CD4-positive, alpha-beta T cell treated with Interleukin-4 for 1 hour (primary cell): ENCODE measurements around the gene MFSD11.
A peak's percentile ranks its signal among the peaks of the same experiment; 100 is the strongest.
"Not testable (repeated sequence)": the region's sequence is repeated elsewhere in the genome, so short reads cannot be mapped to it uniquely, and the experiment has no call there.

Source experiments
- DNase-seq, 2 donors: peaks; one replicate each; pipeline ENCODE4 v3.0.0-alpha.2; 2020 to 2022

Gene MFSD11

DNA sequence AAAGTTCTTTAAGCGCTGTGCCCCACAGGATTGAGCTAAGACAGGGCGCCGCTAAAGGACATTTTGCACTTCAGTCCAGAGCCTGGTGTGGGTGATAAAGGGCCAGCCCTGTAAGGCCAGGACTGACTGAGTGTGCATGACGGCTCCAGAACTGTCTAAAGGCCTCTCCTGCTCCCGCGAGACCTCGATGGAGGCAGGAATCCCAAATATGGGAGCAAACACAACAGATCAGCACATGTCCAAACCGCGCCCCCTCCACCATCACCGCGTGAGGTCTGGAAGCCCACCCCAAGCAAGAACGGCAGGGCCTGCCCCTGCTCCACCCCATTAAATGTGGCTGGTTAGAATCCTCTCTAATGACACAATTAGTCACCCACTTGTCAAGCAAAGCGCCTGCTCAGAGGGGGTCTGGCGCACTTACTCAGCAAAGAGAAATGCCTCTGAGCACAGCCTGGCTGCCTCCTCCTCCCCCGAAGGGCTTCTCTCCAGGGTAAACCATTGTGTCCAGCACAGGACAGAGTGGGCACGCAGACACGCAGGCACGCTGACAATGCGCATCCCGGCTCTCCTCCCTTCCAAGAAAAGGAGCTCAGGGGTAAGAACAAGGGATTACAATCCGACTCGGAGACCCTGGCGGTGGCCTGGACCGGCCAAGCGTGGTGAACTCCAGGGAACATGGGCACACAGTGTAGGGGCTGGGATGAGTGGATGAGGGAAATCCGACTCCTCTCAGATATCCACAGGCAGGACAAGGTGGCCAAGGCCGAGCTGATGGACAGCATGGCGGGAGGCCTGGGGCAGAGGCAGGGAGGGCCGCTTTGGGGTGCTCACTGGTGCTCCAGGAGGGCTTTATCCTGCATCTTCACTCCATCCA, 28.6 kb upstream of the MFSD11 start:
- no peak for DNase-seq

DNA sequence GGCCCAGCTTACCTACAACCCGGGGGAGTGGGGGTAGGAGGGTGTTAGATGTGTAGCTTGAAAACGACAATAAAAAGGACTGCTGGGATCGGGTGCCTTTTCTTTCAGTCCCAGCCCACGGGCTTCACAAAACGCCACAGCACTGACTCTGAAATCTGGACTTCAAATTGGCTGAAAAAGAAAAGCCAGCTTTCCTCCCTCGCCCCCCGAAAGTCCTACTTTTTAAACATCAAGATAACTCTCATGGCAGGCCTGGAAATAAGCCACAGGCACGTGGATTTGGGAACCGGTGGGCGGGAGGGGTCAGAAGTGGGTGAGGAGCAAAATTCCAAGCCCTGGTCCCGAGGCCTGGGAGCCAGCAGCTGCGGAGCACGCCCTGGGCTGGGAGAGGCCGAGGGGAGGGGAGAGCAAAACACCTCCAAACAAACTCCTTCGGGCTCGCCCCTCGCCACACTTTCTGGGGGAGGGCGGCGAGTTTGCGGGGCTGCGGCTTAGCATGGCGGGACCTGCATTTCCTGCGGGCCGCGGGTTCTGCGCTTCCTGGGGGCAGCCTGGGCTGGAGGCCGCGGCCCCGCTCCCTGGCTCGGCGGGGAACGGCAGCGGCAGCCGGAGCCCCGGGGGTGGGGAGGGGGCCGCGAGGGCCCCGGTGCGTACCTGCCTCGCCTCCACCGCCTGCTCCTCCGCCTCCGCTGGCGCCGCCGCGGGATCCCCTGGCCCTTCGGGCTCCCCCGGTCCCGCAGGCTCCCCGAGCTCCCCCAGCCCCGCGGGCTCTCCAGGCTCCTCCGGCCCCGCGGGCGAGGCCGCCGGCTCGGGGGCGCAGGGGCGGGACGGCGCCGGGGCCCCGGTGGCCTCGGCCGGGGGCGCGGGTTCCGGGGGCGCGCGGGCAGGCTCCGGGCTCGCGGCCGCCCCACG, 27.7 kb upstream of the MFSD11 start:
- not testable (repeated sequence) for DNase-seq

DNA sequence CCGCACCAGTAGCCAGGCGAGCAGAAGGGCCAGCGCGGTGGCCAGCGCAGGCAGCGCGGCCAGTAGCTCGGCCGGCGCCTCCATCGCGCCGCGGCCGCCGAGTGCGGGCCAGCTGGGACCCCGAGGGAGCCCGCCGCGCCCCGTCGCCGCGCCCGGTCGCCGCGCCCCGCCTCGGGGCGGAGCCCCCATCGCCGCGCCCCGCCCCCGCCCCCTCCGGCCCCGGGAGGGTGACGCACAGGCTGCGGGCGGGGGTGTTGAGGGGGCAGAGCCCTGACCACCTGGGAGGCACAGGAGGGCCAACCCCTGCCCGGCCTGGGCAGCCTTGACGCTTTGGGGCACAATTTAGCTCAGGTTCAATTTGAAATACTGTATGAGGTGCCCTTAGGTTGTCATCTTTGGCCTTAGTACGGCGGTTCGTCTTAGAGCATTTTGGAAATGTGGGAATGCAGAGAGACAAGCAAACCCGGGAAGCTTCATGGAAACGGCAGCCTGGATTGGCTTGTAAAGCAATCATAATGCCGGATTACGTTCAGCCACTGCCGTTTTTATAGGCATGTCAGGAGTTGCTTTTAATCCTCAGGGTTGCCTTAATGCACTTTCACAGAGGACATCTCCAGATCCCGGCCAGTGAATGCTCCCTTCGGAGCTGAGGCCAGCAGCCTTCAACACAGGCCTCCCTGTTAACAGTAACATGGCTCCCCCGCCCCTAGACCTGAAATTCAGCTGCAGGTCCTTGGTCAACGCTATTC, 26.9 kb upstream of the MFSD11 start, which contains the start of gene MXRA7:
TSS of gene MXRA7 (minus strand) at position 103 of the 749 bp plus-strand sequence. CDS start at position 84, 19 bp downstream.
- DNase-seq, result peak; percentile 62 to 64

DNA sequence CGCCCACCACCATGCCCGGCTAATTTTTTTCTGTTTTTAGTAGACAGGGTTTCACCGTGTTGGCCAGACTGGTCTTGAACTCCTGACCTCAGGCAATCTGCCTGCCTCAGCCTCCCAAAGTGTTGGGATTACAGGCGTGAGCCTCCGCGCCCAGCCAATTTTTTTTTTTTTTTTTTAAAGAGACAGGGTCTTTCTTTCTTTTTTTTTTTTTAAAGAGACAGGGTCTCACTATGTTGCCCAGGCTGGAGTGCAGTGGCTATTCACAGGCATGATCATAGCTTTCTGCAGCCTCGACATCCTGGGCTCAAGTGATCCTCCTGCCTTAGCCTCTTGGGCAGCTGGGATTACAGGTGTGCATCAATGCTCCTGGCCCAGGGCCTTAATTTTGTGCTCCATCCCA, 25.6 kb upstream of the MFSD11 start:
- DNase-seq, result not testable (repeated sequence)

DNA sequence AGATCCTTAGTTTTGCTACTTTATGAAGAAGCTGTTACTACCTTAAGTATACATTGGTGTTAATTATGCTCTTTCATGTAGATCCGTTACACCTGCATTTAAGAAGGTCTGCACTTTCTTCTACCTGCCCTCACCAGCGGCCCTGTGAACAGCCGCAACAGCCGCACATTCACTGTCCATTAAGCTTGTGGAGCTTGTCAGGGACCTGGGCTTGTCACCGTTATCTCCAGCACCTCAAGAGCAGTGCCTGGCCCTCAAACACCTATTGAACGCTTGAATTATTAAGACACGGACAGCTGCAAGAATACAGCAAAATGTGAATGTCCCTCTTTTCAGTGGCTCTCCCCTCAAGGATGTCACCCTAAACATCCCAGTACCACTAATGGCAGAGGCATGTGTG, 24.2 kb upstream of the MFSD11 start:
- DNase-seq, result no peak

DNA sequence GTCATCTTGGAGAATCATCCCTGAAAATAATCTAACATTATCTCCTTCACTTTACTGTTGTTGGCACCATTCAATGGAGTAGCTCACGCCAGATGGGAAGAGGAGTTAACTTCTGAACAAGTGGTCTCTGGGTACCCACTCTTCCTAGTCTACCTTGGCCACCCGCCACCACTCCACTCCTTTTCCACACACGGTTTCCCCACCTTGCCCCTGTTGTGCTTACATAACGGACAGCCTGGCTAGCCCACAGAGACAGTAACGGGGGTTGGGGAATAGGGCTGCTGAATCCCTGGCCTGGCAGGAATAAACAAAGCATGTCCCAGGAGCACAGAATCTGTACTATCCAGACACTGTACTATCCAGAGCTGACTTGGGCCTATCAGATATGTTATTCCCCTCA, 23.6 kb upstream of the MFSD11 start:
- DNase-seq, result no peak

DNA sequence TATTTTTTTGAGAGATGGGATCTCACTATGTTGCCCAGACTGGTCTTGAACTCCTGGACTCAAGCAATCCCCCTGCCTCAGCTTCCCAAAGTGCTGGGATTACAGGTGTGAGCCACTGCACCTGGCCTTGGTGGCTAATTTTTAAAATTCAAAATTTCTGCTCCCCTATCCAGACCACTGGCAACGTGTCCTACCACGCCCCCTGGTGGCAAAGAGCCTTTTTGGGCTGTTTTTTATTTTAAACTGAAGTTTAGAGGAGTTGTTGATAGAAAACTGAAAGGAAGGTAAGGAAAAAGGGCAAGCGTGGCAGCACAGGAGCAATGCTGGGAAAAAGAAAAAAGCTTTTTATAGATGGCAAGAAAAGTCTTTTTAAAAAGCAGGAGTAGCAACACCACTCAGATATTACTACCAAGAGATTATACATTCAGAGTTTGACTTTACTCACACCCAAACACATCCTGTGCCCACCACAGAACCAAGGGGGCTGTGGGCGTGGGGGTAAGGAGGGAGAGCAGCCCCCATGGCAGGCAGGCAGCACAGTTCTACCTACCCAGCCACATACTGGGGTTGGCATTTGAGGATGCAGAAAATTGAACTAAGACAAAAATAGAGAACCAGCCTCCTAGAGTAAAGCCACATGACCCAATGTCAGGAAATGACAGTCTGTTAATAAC, 23.0 kb upstream of the MFSD11 start:
- DNase-seq, result peak; percentile 71 to 79

DNA sequence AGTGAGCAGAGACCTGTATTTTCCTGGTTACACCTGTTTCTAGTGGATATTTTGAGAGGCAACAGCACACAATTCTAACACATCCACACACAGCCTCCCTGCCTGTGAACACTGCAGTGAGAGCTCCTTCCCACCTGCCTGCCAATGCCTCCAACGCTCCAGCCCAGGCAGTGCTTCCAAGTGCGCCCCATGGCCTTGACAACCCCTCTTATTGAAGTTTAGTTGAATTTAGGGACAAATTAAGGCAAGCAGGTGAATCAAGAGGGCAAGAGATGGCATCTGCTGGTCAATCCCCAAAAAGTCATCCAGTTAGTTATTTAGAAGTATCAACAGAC, 22.5 kb upstream of the MFSD11 start:
- no peak for DNase-seq

DNA sequence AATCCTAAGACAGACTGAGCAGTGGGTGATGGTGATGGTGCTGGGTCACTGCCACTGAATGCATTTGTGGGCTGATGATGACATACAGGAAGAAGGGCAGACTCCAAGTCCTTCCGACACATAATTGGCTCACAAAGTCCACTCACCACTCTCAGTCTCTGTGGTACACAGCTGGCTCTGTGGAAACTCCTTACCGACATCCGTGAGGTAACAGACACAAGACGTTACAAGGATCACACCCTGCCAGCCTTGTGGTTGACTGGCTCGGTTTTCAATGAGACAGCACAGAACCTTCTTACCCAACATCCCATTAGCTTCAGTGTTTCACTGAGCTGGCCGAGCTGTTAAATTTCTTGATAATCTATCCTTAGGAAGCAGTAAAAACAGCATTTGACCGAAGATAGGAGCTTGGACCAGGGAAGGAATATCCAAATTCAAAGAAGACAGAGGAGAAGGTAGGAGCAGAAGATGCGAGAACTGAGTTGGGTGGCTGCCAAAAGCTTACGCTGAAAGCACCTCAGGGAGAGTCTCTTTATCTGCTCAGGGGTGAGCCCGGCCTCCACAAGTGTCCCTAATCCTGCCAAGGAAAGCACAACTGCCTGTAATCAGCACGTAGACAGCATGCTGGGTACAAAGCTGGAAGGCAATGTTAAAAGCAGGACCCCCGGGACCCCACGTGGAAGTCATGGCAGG, 21.6 kb upstream of the MFSD11 start:
- peak; percentile 88 to 90 for DNase-seq

DNA sequence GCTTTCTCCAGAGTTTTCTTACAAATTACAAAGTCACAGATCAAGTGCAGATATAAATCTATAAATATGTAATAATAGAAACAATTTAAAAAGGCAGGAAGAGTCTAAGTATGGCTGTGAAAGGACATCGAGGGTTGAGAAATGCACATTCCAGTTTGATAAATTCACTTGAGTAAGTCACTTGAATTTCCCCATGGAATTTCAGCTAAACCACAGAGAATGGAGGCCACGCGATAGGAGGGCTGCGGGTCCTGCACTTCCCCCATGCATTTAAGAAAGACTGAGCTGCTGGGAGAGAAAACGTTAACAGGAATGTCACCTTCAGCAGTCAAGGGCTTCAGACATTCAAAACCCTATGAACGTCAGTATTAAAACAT, 21.1 kb upstream of the MFSD11 start:
- DNase-seq, result no peak

DNA sequence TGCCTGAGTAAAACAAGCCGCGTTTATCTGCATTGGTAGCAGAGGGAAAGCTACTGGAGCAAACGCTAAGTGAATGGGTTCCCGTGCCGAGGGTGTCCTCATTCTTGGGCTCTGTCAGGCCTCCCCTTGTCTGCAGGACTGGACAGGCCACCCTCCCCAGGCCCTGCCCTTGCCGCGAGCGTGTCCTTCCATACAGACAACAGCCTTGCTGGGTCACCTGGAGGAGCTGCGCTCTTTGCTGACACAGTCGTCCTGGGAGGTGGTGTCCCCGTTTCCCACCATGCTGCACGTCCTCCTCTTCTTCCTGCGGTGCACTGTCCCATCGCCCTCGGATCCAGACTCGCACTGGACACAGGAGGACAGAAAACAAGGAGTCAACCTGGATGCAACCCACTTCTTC, 19.4 kb upstream of the MFSD11 start:
- DNase-seq, result no peak

DNA sequence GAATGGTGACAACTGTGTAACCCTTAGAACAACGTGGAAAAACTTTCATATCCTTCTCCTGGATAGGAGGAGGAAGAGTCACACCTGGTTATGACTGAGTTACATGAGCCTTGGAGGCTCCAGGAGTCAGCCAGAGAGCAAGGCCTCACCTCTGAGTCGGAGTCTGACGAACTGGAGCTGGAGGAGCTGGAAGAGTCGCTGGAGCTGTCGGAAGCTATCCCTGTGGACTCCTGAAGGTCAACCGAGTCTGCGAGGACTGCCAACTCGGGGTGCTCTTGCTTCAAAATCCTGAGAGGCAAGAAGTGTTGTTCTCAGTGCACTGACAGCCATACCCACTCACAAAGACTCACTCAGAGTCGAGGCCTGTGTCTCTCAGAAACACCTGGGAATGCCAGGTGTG, 17.7 kb upstream of the MFSD11 start:
- DNase-seq, result no peak

DNA sequence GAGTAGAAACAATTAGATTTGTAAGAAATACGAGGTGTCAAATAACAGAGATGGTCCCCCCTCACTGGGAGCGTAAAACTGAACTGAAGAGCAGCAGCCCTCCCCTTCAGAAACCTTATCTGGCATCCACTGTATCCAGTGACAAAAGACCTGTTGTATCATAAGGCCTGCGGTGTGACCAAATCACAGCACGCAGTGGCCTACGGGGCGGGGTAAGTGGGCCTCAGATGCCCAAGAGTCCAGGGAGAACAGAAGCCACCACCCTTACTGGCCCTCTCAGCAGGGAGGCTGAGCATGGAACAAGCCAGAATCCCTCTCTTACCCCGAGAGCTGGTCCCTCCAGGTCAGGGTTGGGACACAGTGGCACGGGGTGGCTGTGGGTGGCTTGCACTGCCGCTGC, 17.0 kb upstream of the MFSD11 start:
- DNase-seq, result no peak

DNA sequence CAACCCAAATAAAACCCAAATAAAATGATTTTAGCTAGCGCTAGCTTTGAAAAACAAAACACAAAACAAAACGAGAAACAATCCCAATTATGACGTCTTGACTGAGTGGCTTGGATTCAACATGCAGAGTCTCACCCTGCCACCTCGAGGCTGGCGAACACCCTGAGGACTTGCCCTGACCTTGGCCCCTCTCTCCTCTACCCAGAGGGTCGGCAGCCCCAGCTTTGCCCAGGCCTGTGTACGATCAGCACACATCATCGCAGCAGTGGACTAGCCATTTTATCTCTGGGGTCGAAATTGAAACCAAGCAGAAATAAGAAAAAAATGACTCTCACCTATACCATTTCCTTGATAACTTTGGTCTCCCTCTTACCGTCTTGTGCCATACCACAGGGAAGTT, 16.5 kb upstream of the MFSD11 start:
- no peak for DNase-seq

DNA sequence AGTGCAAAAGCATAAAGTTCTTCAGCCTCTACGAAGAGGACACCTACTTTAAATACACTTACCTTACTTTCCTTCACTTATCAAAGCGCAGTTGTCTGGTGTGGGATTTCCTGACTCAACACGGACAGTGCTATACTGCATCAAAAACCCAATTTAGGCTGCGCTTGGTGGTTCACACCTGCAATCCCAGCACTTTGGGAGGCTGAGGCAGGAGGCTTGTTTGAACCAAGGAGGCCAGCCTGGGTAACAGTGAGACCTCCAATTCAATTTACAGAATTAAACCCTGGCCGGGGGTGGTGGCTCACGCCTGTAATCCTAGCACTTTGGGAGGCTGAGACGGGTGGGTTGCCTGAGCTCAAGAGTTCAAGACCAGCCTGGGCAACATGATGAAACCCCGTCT, 15.6 kb upstream of the MFSD11 start:
- DNase-seq, result no peak

DNA sequence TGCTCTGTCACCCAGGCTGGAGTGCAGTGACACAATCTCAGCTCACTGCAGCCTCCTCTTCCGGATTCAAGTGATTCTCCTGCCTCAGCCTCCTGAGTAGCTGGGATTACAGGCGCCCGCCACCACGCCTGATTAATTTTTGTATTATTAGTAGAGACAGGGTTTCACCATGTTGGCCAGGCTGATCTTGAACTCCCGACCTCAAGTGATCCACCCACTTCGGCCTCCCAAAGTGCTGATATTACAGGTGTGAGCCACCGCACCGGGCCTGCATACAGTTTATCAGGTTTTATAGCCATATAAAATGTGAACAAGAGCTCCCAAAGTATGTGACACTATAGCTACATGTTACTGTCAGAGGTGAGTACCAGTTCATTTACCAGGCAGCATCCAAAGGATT, 14.9 kb upstream of the MFSD11 start:
- DNase-seq, result not testable (repeated sequence)

DNA sequence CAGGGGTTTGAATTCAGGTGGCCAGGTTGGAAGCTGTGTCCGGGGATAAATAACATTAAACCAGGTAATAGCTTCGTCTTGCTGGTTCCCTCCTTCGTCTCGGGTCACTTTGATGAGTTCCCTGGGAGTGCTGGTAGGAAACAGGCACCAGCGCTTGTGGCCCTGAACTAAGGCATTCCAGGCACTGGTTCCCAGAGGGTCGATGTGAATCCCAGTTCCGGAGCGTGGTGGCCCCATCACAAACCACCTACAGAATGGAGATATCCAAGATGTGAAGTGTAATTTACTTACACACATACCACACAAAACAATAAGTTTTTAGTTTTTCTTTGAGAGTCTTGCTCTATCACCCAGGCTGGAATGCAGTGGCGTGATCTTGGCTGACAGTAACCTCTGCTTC, 14.1 kb upstream of the MFSD11 start:
- DNase-seq, result no peak

DNA sequence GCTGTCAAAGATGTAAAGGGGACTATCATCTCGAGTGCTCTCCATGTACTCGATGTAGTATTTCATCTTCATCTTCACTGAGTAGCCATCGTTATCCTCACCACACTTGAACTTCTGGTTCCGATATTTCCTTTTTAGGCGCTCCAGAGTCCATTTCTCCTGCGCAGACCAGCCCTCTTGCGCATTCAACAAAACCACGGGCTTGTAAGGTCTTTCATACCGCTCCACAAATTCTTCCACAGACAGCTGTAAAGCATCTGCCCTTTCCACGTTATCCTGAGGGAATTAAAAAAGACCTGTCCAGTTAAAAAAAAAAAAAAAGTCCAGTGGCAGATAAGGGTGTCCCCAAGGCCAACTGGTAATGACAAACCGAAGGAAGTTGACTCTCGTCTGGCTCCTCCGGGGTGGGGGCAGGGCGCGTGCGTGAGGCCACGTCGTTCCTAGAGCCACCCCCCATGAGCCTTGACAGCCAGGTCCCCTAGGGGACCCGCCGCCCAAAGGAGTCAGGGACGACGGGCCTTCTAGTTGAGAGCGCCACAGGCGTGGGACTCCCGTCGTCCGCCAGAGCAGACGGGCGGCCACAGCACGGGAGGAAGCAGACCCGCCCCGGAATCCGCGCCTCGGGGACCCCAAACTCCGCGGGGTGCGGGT, 12.2 kb upstream of the MFSD11 start:
- DNase-seq, result peak; percentile 74 to 81

DNA sequence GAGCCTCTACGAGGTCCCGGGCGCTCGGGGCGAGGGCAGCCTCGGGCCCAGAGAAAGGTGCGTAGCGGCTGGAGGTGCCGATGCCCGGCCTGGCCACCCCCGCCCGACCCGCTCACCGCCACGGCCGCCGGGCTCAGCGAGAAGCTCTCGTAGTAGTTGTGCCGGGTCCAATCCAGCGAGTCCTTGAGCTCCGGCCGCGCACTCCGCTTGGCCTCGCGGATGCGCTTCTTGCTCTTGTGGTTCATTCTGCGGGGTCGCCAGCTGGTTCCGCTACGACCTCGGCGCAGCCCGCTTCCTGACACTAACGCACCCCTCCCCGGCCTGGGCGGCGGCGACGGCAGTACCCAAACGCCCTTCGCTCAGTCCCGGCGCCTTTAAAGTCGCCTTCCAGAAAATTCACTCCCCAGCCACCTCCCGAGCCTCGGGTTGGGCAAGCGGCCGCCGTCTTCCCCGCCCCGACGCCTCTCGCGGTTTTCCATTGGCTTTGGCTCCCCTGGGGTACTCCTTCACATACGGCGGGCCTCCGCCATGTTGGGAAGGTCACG, 11.6 kb upstream of the MFSD11 start, which contains the start of gene JMJD6:
TSS of gene JMJD6 (minus strand) at position 376 of the 545 bp plus-strand sequence. CDS start at position 245, 131 bp downstream.
- peak; percentile 97 for DNase-seq

DNA sequence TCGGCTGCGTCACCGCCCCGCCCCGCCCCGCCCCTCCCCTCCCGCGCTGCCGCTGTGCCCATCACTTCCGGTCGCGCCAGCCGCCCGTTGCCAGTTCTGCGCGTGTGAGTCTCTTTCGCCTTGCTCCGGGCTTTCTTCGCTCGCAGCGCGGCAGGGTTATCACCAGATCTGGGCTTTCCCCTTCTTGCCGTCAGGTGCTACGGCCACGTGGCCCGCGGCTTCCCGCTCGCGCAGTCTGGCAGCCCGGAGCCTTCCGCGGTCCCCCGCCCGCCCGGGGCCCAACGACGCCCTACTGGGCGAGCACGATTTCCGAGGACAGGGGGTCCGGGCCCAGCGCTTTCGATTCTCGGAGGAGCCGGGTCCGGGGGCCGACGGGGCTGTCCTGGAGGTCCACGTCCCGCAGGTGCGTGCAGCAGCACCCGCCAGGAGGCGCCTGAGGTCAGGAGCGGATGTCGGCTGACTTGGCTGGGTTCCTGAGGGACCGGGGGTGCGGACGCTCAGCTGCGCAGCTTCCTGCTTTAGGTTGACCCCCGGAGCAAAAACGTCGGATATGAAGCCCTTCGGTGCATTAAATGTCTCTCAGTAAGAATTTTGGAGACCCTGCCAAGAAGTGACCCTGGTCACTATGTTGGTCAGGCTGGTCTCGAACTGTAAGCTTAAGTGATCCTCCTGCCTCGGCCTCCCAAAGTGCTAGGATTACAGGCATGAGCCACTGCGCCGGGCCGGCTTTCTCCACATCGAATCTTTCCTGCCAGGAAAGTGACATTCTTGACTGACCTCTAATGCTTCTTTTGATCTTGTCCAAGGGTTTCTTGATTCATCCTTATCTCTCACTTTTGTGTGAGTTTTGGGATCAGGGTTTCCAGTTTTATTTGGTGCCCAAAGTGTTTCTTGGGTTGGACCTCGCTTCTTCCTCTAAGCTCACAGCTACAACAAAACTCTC, 10.9 kb upstream of the MFSD11 start, which contains the start of gene METTL23:
TSS of gene METTL23 (plus strand) at position 64 of the 943 bp plus-strand sequence. CDS start 2,872 bp downstream, outside the sequence.
- no peak for DNase-seq
